GM19438 (cell line): Measurements from ENCODE around the gene CHRM4.
A peak's percentile ranks its signal among the peaks of the same experiment; 100 is the strongest.

Experiments
- ATAC-seq: cut with Tn5 transposase; IDR thresholded peaks from one replicate; pipeline ENCODE4 v1.9.1; 2021; ENCODE audit warnings: low read depth; ENCODE audit not compliant: unreplicated experiment

The CHRM4 gene

GRCh38 chr11:46351606-46352005, 40.0 kb downstream of the CHRM4 start:
- no peak for ATAC-seq

GRCh38 chr11:46351148-46351547, 40.4 kb downstream of the CHRM4 start:
- ATAC-seq, result no peak

GRCh38 chr11:46350695-46351094, 40.9 kb downstream of the CHRM4 start:
- no peak for ATAC-seq

- no peak for ATAC-seq
These were observed 42.8 kb downstream of the CHRM4 start for GRCh38 chr11:46348566-46349401.

- peak; percentile 0 for ATAC-seq
These were observed 43.8 kb downstream of the CHRM4 start for GRCh38 chr11:46347637-46348311.

- peak; percentile 43 for ATAC-seq
These were observed 44.5 kb downstream of the CHRM4 start, which contains the start of gene DGKZ for GRCh38 chr11:46346886-46347636. Gene DGKZ (plus strand): TSS chr11:46347463. CDS start chr11:46347660, 197 bp downstream.

GRCh38 chr11:46345881-46346484, 45.6 kb downstream of the CHRM4 start:
- no peak for ATAC-seq

- no peak for ATAC-seq
These were observed 46.4 kb downstream of the CHRM4 start for GRCh38 chr11:46345131-46345597.

GRCh38 chr11:46343520-46343919, 48.1 kb downstream of the CHRM4 start:
- no peak for ATAC-seq

- ATAC-seq, result no peak
These were observed 49.3 kb downstream of the CHRM4 start for GRCh38 chr11:46342239-46342638.

GRCh38 chr11:46341454-46341853, 50.1 kb downstream of the CHRM4 start:
- ATAC-seq, result no peak

- no peak for ATAC-seq
These were observed 51.8 kb downstream of the CHRM4 start for GRCh38 chr11:46339816-46340215.

GRCh38 chr11:46338988-46339666, 52.4 kb downstream of the CHRM4 start:
- ATAC-seq, result no peak

- no peak for ATAC-seq
These were observed 53.0 kb downstream of the CHRM4 start for GRCh38 chr11:46338636-46338987.

- no peak for ATAC-seq
These were observed 53.8 kb downstream of the CHRM4 start for GRCh38 chr11:46337626-46338345.

GRCh38 chr11:46336563-46337180, 54.9 kb downstream of the CHRM4 start:
- ATAC-seq, result no peak

GRCh38 chr11:46335890-46336562, 55.5 kb downstream of the CHRM4 start:
- ATAC-seq, result no peak

- no peak for ATAC-seq
These were observed 56.3 kb downstream of the CHRM4 start for GRCh38 chr11:46335271-46335670.

GRCh38 chr11:46334211-46334610, 57.4 kb downstream of the CHRM4 start:
- ATAC-seq, result no peak
